Stimulated activated naive CD8-positive, alpha-beta T cell treated with anti-CD3 and anti-CD28 coated beads, Interleukin-15, Interleukin-2, amounts not matched to agents 100 ng/mL and 50 ng/mL, for 24 hours (primary cell): Measurements from ENCODE around the gene BFSP2.
A peak's percentile ranks its signal among the peaks of the same experiment; 100 is the strongest.

Experiments used
- H3K27ac Mint-ChIP-seq: one replicate; pipeline ENCODE4 v1.8.0; 2021; ENCODE audit warnings: mild to moderate bottlenecking, mixed read lengths
- H3K27me3 Mint-ChIP-seq: one replicate; pipeline ENCODE4 v1.8.0; 2021; ENCODE audit warnings: mixed read lengths
- H3K36me3 Mint-ChIP-seq: one replicate; pipeline ENCODE4 v1.8.0; 2021; ENCODE audit warnings: low read depth, mixed read lengths
- H3K4me1 Mint-ChIP-seq: one replicate; pipeline ENCODE4 v1.8.0; 2021; ENCODE audit warnings: low read depth, mixed read lengths
- H3K4me3 Mint-ChIP-seq: one replicate; pipeline ENCODE4 v1.8.0; 2021; ENCODE audit warnings: mild to moderate bottlenecking, mixed read lengths
- H3K9me3 Mint-ChIP-seq: one replicate; pipeline ENCODE4 v1.8.0; 2021; ENCODE audit warnings: mixed read lengths

BFSP2 gene

GRCh38 chr3:133424937-133425869 lies 25.3 kb downstream of the BFSP2 start:
- Mint-ChIP-seq H3K27ac (peak overlapping the region; percentile 68), H3K4me3 (no peak overlapping the region), H3K36me3 (no peaks in the 10 kb centered on the region), H3K27me3 (peaks cover 9% of the 10 kb centered on the region), H3K4me1 (peaks cover 5% of the 10 kb centered on the region), H3K9me3 (no peaks in the 10 kb centered on the region)

- no peaks in the 10 kb centered on the region for H3K36me3 Mint-ChIP-seq
- H3K27ac Mint-ChIP-seq, result no peak overlapping the region
- no peaks in the 10 kb centered on the region for H3K9me3 Mint-ChIP-seq
- no peak overlapping the region for H3K4me3 Mint-ChIP-seq
- peaks cover 9% of the 10 kb centered on the region for H3K27me3 Mint-ChIP-seq
- H3K4me1 Mint-ChIP-seq, result peaks cover 5% of the 10 kb centered on the region
These were observed 26.0 kb downstream of the BFSP2 start for GRCh38 chr3:133425898-133426297.

DNA sequence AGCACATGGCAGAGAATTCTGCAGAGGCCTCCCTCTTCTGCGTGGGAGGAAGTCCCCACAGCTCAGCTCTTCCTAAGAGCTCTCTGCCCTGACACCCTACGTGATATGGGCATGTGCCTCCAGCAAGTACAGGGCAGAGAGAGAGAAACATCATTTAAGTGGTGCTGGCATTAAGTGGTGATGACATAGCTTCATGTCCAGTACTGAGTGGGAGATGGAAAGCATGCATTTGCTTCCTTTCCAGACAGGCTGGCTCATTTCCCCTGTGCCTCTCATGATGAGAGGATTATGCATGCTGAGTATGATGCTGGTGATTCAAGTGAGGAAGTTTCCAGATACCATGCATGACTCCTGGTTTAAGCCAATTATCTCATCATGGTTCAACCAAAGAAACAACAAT lies 26.9 kb downstream of the BFSP2 start:
- no peak overlapping the region for H3K4me3 Mint-ChIP-seq
- peaks cover 5% of the 10 kb centered on the region for H3K4me1 Mint-ChIP-seq
- H3K27ac Mint-ChIP-seq, result no peak overlapping the region
- H3K36me3 Mint-ChIP-seq, result no peaks in the 10 kb centered on the region
- H3K9me3 Mint-ChIP-seq, result no peaks in the 10 kb centered on the region
- peaks cover 9% of the 10 kb centered on the region for H3K27me3 Mint-ChIP-seq

GRCh38 chr3:133428552-133428951 lies 28.7 kb downstream of the BFSP2 start:
- Mint-ChIP-seq H3K9me3 (no peaks in the 10 kb centered on the region), H3K27me3 (peaks cover 9% of the 10 kb centered on the region), H3K27ac (no peak overlapping the region)

GRCh38 chr3:133429063-133429462 lies 29.2 kb downstream of the BFSP2 start:
- Mint-ChIP-seq H3K36me3 (no peaks in the 10 kb centered on the region), H3K4me1 (no peaks in the 10 kb centered on the region), H3K4me3 (no peak overlapping the region), H3K27me3 (peaks cover 9% of the 10 kb centered on the region), H3K27ac (no peak overlapping the region), H3K9me3 (no peaks in the 10 kb centered on the region)

More at GRCh38 chr3:133428552-133428951, 28.7 kb downstream of the BFSP2 start:
- Mint-ChIP-seq H3K36me3 (no peaks in the 10 kb centered on the region), H3K4me1 (peaks cover 5% of the 10 kb centered on the region), H3K4me3 (no peak overlapping the region)

GRCh38 chr3:133439563-133439962 lies 39.7 kb downstream of the BFSP2 start:
- Mint-ChIP-seq H3K9me3 (peaks cover 8% of the 10 kb centered on the region), H3K36me3 (no peaks in the 10 kb centered on the region), H3K27ac (no peak overlapping the region), H3K4me1 (peaks cover 27% of the 10 kb centered on the region), H3K27me3 (no peaks in the 10 kb centered on the region), H3K4me3 (no peak overlapping the region)

DNA sequence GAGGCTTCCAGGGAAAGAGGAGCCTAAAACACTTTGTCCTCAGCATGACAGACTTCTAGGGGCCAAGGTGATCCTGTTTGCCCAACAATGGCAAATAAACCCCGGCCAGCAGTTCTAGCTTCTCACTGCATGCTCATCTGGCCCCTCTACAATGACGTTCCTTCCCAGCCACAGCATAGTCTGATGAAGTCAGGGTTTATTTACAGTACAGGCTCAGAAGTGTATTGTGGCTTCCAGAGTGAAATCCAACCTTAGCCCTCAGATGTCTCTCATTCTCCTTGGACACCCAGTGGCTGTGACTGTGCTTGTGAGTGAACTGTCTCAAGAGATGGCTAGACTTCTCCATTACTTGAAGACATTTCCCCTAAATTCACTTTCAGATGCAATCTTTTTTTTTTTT lies 40.8 kb downstream of the BFSP2 start:
- Mint-ChIP-seq H3K27ac (no peak overlapping the region), H3K4me3 (no peak overlapping the region), H3K4me1 (peaks cover 27% of the 10 kb centered on the region), H3K27me3 (no peaks in the 10 kb centered on the region), H3K9me3 (peaks cover 8% of the 10 kb centered on the region), H3K36me3 (no peaks in the 10 kb centered on the region)

DNA sequence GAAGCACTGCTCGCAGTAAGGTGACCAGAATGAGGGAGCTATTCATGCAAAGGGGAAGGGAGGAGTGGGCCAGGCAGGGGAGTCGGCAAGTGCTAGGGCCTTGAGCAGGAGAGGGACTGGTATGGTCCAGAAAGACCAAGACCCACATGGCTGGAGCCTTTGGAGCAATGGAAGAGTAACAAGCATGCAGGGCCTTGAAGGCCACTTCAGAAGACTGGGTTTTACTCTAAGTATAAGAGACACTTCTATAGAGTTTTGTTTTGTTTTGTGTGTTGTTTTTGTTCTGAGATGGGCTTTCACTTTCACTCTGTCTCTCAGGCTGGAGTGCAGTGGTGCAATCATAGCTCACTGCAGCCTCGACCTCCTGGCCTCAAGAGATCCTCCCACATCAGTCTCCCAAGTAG lies 42.0 kb downstream of the BFSP2 start:
- no peaks in the 10 kb centered on the region for H3K36me3 Mint-ChIP-seq
- peaks cover 27% of the 10 kb centered on the region for H3K4me1 Mint-ChIP-seq
- H3K4me3 Mint-ChIP-seq, result peak overlapping the region; percentile 74
- no peaks in the 10 kb centered on the region for H3K27me3 Mint-ChIP-seq
- peaks cover 8% of the 10 kb centered on the region for H3K9me3 Mint-ChIP-seq
- H3K27ac Mint-ChIP-seq, result peak overlapping the region; percentile 65

- H3K9me3 Mint-ChIP-seq, result peaks cover 8% of the 10 kb centered on the region
- H3K4me3 Mint-ChIP-seq, result no peak overlapping the region
- no peaks in the 10 kb centered on the region for H3K27me3 Mint-ChIP-seq
- no peaks in the 10 kb centered on the region for H3K36me3 Mint-ChIP-seq
- peak overlapping the region; percentile 65 for H3K27ac Mint-ChIP-seq
- peaks cover 27% of the 10 kb centered on the region for H3K4me1 Mint-ChIP-seq
These were observed 42.7 kb downstream of the BFSP2 start for GRCh38 chr3:133442518-133442917.

DNA sequence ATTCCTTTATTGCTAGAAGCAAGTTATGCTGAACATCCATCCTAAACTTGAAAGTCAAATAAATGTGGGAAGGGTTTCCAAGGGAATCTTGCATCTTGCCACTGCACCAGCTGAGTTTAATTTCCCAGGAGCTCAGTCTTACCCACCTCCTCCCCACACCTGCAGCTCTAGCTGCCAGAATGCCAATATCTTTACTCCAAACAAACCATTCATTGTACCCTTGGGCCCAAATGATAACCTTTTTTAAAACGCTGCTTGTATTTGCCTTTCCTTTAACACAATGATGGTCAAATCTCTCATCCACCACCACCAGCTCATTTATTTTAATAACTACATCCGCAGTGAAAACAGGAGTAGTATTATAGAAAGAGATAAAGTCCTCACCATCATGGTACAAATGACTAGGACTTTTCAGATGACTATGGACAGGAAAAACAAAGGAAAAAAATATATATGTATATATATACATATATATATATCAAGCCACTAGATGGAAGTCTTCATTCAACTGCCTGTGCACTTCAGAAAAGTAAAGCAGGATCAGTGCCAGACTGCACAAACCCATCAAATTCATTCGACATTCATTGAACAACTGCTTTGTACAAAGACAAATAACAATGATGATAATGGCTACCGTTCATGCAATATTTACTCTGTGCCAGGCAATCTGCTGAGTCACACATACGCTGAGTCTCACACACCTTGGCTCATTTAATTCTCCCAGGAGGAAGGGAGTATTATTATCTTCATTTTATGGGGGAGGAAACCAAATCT lies 44.0 kb downstream of the BFSP2 start:
- peaks cover 8% of the 10 kb centered on the region for H3K9me3 Mint-ChIP-seq
- H3K36me3 Mint-ChIP-seq, result no peaks in the 10 kb centered on the region
- no peak overlapping the region for H3K27ac Mint-ChIP-seq
- no peaks in the 10 kb centered on the region for H3K27me3 Mint-ChIP-seq
- H3K4me3 Mint-ChIP-seq, result no peak overlapping the region
- peaks cover 39% of the 10 kb centered on the region for H3K4me1 Mint-ChIP-seq

DNA sequence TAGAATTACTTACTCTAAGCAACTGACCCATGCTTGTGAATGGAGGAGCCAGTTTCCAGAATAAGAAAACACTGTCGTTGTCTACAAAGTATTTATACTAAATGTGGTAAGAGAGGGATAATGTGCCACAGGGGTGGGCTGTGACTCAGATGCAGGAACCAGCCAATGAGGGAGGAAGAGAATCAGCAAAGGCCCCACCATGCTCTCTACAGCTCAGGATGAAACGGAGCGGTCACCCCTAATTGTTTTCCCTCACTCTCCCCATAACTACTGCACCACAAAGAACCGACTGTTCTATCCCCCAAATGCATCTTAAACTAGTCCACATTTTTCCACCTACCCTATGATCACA lies 44.5 kb downstream of the BFSP2 start:
- Mint-ChIP-seq H3K9me3 (peaks cover 5% of the 10 kb centered on the region), H3K4me3 (no peak overlapping the region), H3K27me3 (no peaks in the 10 kb centered on the region), H3K36me3 (no peaks in the 10 kb centered on the region), H3K4me1 (peaks cover 44% of the 10 kb centered on the region), H3K27ac (no peak overlapping the region)

DNA sequence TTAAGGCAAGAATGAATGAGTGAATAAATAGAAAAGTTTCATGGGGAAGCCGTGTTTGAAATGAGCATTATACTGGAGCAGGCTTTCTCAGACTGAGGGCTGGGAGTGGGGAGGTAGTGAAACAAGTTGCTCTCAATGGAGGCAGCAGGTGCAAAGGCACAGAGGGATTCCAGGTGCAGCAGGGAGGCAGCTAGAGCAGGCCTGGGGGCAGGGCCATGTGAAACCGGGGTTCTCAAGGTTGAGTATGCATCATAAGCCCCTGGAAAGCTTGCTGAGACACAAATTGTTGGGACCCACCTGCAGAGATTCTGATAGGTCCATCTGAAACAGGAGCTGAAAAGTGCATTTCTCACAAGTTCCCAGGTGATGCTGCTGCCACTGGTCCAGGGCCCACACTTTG lies 45.3 kb downstream of the BFSP2 start:
- no peaks in the 10 kb centered on the region for H3K36me3 Mint-ChIP-seq
- H3K4me3 Mint-ChIP-seq, result no peak overlapping the region

GRCh38 chr3:133447750-133448477 lies 48.1 kb downstream of the BFSP2 start:
- Mint-ChIP-seq H3K4me3 (no peak overlapping the region), H3K9me3 (no peaks in the 10 kb centered on the region), H3K36me3 (no peaks in the 10 kb centered on the region), H3K27ac (peak overlapping the region; percentile 34), H3K4me1 (peaks cover 32% of the 10 kb centered on the region), H3K27me3 (no peaks in the 10 kb centered on the region)

More for the DNA sequence above, 45.3 kb downstream of the BFSP2 start:
- Mint-ChIP-seq H3K27me3 (no peaks in the 10 kb centered on the region), H3K9me3 (no peaks in the 10 kb centered on the region), H3K27ac (no peak overlapping the region), H3K4me1 (peaks cover 49% of the 10 kb centered on the region)

GRCh38 chr3:133448478-133449122 lies 48.7 kb downstream of the BFSP2 start:
- Mint-ChIP-seq H3K27ac (peak overlapping the region; percentile 34), H3K4me1 (peaks cover 25% of the 10 kb centered on the region), H3K27me3 (no peaks in the 10 kb centered on the region), H3K9me3 (no peaks in the 10 kb centered on the region), H3K4me3 (no peak overlapping the region), H3K36me3 (no peaks in the 10 kb centered on the region)
